GM12875 (cell line): Measurements from ENCODE around the gene TMC2.

Experiments used
- H3K4me3 ChIP-seq: one replicate; pipeline ENCODE4 v1.5.1; 2011; ENCODE audit warnings: low read depth, low read length, control low read depth
- CTCF ChIP-seq: IDR thresholded peaks from 2 replicates; pipeline ENCODE4 v1.5.1; 2011; ENCODE audit warnings: low read depth, mild to moderate bottlenecking, control low read depth, inconsistent platforms, low read length, moderate library complexity, borderline replicate concordance; ENCODE audit not compliant: insufficient read depth

The TMC2 gene

GRCh38 chr20:2652724-2653555 lies 116.6 kb downstream of the TMC2 start:
- no peak for TF ChIP-seq CTCF
- peak overlapping the region; percentile 90 for H3K4me3 ChIP-seq

GRCh38 chr20:2653556-2654383 lies 117.4 kb downstream of the TMC2 start:
- H3K4me3 ChIP-seq: peak overlapping the region; percentile 90
- no peak for TF ChIP-seq CTCF

GRCh38 chr20:2654384-2654822 lies 118.0 kb downstream of the TMC2 start:
- no peak for TF ChIP-seq CTCF
- H3K4me3 ChIP-seq: peak overlapping the region; percentile 90

GRCh38 chr20:2654831-2655230 lies 118.5 kb downstream of the TMC2 start:
- no peak for TF ChIP-seq CTCF
- no peak overlapping the region for H3K4me3 ChIP-seq

- H3K4me3 ChIP-seq: no peak overlapping the region
- TF ChIP-seq CTCF: no peak
These were observed 119.2 kb downstream of the TMC2 start for GRCh38 chr20:2655331-2656116.

GRCh38 chr20:2656471-2657117 lies 120.2 kb downstream of the TMC2 start:
- TF ChIP-seq CTCF: no peak
- no peak overlapping the region for H3K4me3 ChIP-seq
